DND-41 (cell line): ENCODE results near the gene HTR2A.

Experiments
- ATAC-seq: fragments of 200-7000 bp; cut with Tn5 transposase; 3 replicates; pipeline ENCODE4 v1.9.1; 2021; ENCODE audit warnings: low read depth; ENCODE audit not compliant: insufficient read depth
- DNase-seq: peaks from one replicate; pipeline ENCODE4 v3.0.0-alpha.2; 2020
- H2AFZ ChIP-seq: 2 replicates; pipeline ENCODE4 v1.6.0; 2012; ENCODE audit warnings: low read depth, low read length
- H3K27ac ChIP-seq: 2 replicates; pipeline ENCODE4 v1.5.1; 2012; ENCODE audit warnings: low read length, inconsistent platforms
- H3K27me3 ChIP-seq: fragments of 200-600 bp; sonication (generic); 2 replicates; pipeline ENCODE4 v1.6.0; 2012; ENCODE audit warnings: low read length, mild to moderate bottlenecking, inconsistent platforms; ENCODE audit not compliant: insufficient read depth, poor library complexity
- H3K36me3 ChIP-seq: 2 replicates; pipeline ENCODE4 v1.5.1; 2012; ENCODE audit warnings: low read length, inconsistent platforms; ENCODE audit not compliant: insufficient read depth
- H3K4me1 ChIP-seq: 2 replicates; pipeline ENCODE4 v1.5.1; 2012; ENCODE audit warnings: mild to moderate bottlenecking, low read length; ENCODE audit not compliant: insufficient read depth
- H3K4me2 ChIP-seq: 2 replicates; pipeline ENCODE4 v1.6.0; 2012; ENCODE audit warnings: mild to moderate bottlenecking, moderate library complexity, low read length, inconsistent platforms; ENCODE audit not compliant: insufficient read depth
- H3K4me3 ChIP-seq, 2 experiments: fragments of 200-600 bp in 1 of 2; shearing (Covaris generic) in 1 of 2; 2 replicates each; pipeline ENCODE4 v1.5.1; 2012 to 2016; ENCODE audit warnings: inconsistent platforms in 2 of 2, low read length in 2 of 2, mild to moderate bottlenecking in 2 of 2, low read depth in 1 of 2, moderate library complexity in 1 of 2
- H3K79me2 ChIP-seq: 2 replicates; pipeline ENCODE4 v1.6.0; 2012; ENCODE audit warnings: low read length, inconsistent platforms; ENCODE audit not compliant: insufficient read depth
- H3K9ac ChIP-seq: 2 replicates; pipeline ENCODE4 v1.6.0; 2012; ENCODE audit warnings: low read depth, mild to moderate bottlenecking, inconsistent platforms, low read length, moderate library complexity
- H3K9me3 ChIP-seq: 2 replicates; pipeline ENCODE4 v1.5.1; 2012; ENCODE audit warnings: low read length, moderate library complexity, mild to moderate bottlenecking, inconsistent platforms; ENCODE audit not compliant: insufficient read depth, severe bottlenecking
- H4K20me1 ChIP-seq: 2 replicates; pipeline ENCODE4 v1.6.0; 2012; ENCODE audit warnings: low read length; ENCODE audit not compliant: insufficient read depth
- CTCF ChIP-seq: IDR thresholded peaks from 2 replicates; pipeline ENCODE4 v1.5.1; 2012; ENCODE audit warnings: borderline replicate concordance, low read length, moderate library complexity, mild to moderate bottlenecking; ENCODE audit not compliant: poor library complexity, severe bottlenecking; ENCODE audit errors: extremely low read depth
- EZH2 ChIP-seq: IDR thresholded peaks from 3 replicates; pipeline ENCODE4 v1.6.1; 2012; ENCODE audit warnings: borderline replicate concordance, low read depth, mild to moderate bottlenecking, moderate library complexity, low read length, inconsistent platforms; ENCODE audit not compliant: severe bottlenecking

The HTR2A gene

DNA sequence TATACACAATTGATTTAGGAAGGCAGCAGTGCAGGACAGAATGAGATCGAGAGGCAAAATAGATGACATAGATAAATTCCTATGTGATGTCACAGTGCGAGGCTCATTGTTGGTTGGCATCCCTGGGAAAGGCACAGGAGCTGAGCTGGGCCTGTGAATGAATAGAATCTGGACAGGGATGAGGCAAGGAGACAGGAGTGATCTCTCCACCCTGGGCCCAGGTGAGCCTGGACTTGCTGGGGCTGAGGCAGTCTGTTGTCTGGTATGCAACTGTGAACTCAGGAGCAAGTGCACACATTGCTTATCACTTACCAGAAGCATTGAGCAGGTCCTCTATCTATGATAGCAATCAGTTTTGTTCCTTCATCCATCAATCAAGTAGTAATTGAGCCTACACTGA is 51.7 kb downstream of the HTR2A start:
- Histone ChIP-seq H3K36me3 (no peaks in the 10 kb centered on the region), H3K4me2 (no peak overlapping the region), H3K4me1 (no peaks in the 10 kb centered on the region), H3K27ac (no peak overlapping the region), H3K9me3 (no peaks in the 10 kb centered on the region), H2AFZ (no peak overlapping the region), H3K4me3 (no peak overlapping the region), H3K79me2 (no peaks in the 10 kb centered on the region), H3K9ac (no peak overlapping the region), H4K20me1 (no peaks in the 10 kb centered on the region), H3K27me3 (peaks cover 24% of the 10 kb centered on the region)
- DNase-seq (no peak), ATAC-seq (no peak)
- no peak for TF ChIP-seq EZH2
- TF ChIP-seq CTCF = no peak

- Histone ChIP-seq H3K4me2 (no peak overlapping the region), H3K27me3 (peaks cover 28% of the 10 kb centered on the region), H3K4me1 (no peaks in the 10 kb centered on the region), H2AFZ (no peak overlapping the region), H3K36me3 (no peaks in the 10 kb centered on the region), H3K4me3 (no peak overlapping the region), H3K9me3 (no peaks in the 10 kb centered on the region), H3K27ac (no peak overlapping the region), H4K20me1 (no peaks in the 10 kb centered on the region), H3K79me2 (no peaks in the 10 kb centered on the region), H3K9ac (no peak overlapping the region)
- ATAC-seq (no peak), DNase-seq (no peak)
- TF ChIP-seq CTCF (no peak), EZH2 (no peak)
These were observed 52.4 kb downstream of the HTR2A start for GRCh38 chr13:46844431-46844830.

DNA sequence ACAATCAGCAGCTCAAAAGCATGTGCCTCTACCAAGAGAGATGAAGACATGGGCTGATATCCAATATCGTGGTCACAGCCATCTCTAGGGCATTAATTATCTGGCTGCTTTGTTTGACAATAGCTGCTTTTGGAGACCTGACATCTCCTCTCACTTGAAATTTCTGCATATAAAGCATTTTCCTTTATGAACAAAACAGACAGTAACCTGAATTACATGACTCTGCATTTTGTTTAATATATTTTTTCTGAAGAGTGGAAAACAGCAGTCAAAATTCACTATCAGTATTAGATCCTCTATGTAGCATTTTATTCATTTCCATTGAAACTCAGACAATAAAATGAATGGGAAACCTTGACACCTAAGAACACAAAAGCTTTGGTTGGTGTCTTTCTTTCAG is 57.5 kb downstream of the HTR2A start:
- no peaks in the 10 kb centered on the region for H4K20me1 ChIP-seq
- no peak for ATAC-seq
- TF ChIP-seq CTCF (no peak), EZH2 (no peak)

DNA sequence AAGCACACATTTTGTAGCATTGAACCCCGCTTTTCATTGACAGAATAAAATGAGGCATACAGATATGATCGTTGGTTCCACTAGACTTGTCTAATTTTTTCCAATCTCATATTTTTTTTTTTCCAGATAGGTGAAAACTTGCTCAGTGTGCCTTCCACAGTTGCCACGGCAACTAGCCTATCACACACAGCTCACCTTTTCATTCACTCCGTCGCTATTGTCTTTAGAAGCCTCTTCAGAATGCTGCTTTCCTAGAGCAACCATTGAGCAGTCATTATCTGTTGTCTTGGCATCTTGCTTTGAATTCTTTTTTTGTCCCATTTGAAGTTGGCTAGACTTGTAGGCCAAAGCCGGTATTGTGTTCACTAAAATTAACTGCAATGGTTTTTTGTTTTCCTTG is 62.2 kb downstream of the HTR2A start:
- no peak for TF ChIP-seq CTCF
- H3K27ac ChIP-seq = no peak overlapping the region
- no peaks in the 10 kb centered on the region for H3K36me3 ChIP-seq
- no peaks in the 10 kb centered on the region for H3K9me3 ChIP-seq
- DNase-seq = no peak
- no peaks in the 10 kb centered on the region for H3K79me2 ChIP-seq
- H3K4me2 ChIP-seq = no peak overlapping the region
- H3K9ac ChIP-seq = no peak overlapping the region
- H3K4me3 ChIP-seq = no peak overlapping the region
- H4K20me1 ChIP-seq = no peaks in the 10 kb centered on the region
- no peak for ATAC-seq
- H3K27me3 ChIP-seq = peaks cover 8% of the 10 kb centered on the region
- no peaks in the 10 kb centered on the region for H3K4me1 ChIP-seq
- H2AFZ ChIP-seq = no peak overlapping the region

More for the DNA sequence above, 57.5 kb downstream of the HTR2A start:
- Histone ChIP-seq H3K27ac (no peak overlapping the region), H3K27me3 (peaks cover 22% of the 10 kb centered on the region), H3K4me2 (no peak overlapping the region), H3K9me3 (no peaks in the 10 kb centered on the region), H3K36me3 (no peaks in the 10 kb centered on the region), H3K79me2 (no peaks in the 10 kb centered on the region), H3K4me1 (no peaks in the 10 kb centered on the region), H3K4me3 (no peak overlapping the region), H2AFZ (no peak overlapping the region), H3K9ac (no peak overlapping the region)
- DNase-seq = no peak
